Uterus (tissue), 4 donors: Measurements from ENCODE around the gene CCDC201. TPM values are rescaled to one million over a fixed set of nuclear protein-coding genes. Genes with fewer than 3 reads are reported as not detected.

ENCODE experiments used
- DNase-seq, 2 donors: peaks; one replicate each; pipeline ENCODE4 v3.0.0-alpha.2; 2019 to 2020
- H3K27ac ChIP-seq, 2 donors: fragments of 200-600 bp; sonication (generic); 1 replicate in 1 of 2; 2 replicates in 1 of 2; pipeline ENCODE4 v1.5.1; 2016 to 2018
- H3K27me3 ChIP-seq, 2 donors: fragments of 200-600 bp; sonication (generic); one replicate each; pipeline ENCODE4 v1.5.1; 2018 to 2019; ENCODE audit warnings: control low read depth in 1 of 2
- H3K36me3 ChIP-seq, 2 donors: fragments of 200-600 bp; sonication (generic); one replicate each; pipeline ENCODE4 v1.5.1; 2019; ENCODE audit warnings: control low read depth in 1 of 2
- H3K4me1 ChIP-seq, 2 donors: fragments of 200-600 bp; sonication (generic); one replicate each; pipeline ENCODE4 v1.5.1; 2018 to 2019; ENCODE audit warnings: control low read depth in 1 of 2
- H3K4me3 ChIP-seq, 2 donors: fragments of 200-600 bp; sonication (generic); 1 replicate in 1 of 2; 2 replicates in 1 of 2; pipeline ENCODE4 v1.5.1; 2018 to 2019; ENCODE audit warnings: mild to moderate bottlenecking in 1 of 2
- H3K9me3 ChIP-seq, 2 donors: fragments of 200-600 bp; sonication (generic); one replicate each; pipeline ENCODE4 v1.5.1; 2019; ENCODE audit warnings: control low read depth in 1 of 2
- CTCF ChIP-seq, 4 experiments: fragments of 200-600 bp in 2 of 4; fragments of 450-650 bp in 2 of 4; sonication (generic) in 2 of 4; IDR thresholded peaks; one replicate each; pipeline ENCODE4 v1.5.1; 2016 to 2019; ENCODE audit warnings: antibody characterized with exemption in 4 of 4, mild to moderate bottlenecking in 2 of 4, moderate library complexity in 1 of 4
- POLR2A ChIP-seq, 2 donors: fragments of 450-650 bp; IDR thresholded peaks; one replicate each; pipeline ENCODE4 v1.6.1; 2016; ENCODE audit warnings: antibody characterized with exemption in 2 of 2, mild to moderate bottlenecking in 1 of 2, moderate library complexity in 1 of 2
- intact Hi-C: fragments of 100-400 bp; cut with DNase I; formaldehyde crosslinking; loops from one replicate; pipeline ENCODE4 v1.15.1; 2023; ENCODE audit warnings: low total_unique reads
- total RNA-seq, 4 donors: library from RNA; depleted of rRNA in 3 of 4; stranded (reverse); fragments of >200 nt in 3 of 4; gene quantifications; one replicate each; pipeline versions ENCODE4 v1.1.0 to v1.2.4, GENCODE V29; 2014 to 2023
- donor health status: DM: yes; HTN: yes; CAD: no.

Gene CCDC201
- total RNA-seq, 4 donors from 2014 or later = 0.21 TPM; not detected in 3

GRCh38 chr7:45915606-45916005 is 42.7 kb upstream of the CCDC201 start:
- no peaks in the 10 kb centered on the region for H3K27me3 ChIP-seq
- intact Hi-C loops = loop anchor here (5.0 to 10.0 kb wide), 3 partner anchors 1187 to 1899 kb away; no protein-coding TSS in a partner anchor

GRCh38 chr7:45914911-45915310 is 42.0 kb upstream of the CCDC201 start:
- no peak for DNase-seq
- H3K9me3 ChIP-seq = no peaks in the 10 kb centered on the region
- peaks cover 0 to 4% of the 10 kb centered on the region in 2 donors for H3K4me1 ChIP-seq
- H3K27me3 ChIP-seq = no peaks in the 10 kb centered on the region
- no peak overlapping the region for H3K4me3 ChIP-seq
- H3K27ac ChIP-seq = no peak overlapping the region
- no peak for TF ChIP-seq POLR2A (IDR thresholded peaks at IDR 0.05)
- no peak for TF ChIP-seq CTCF (IDR thresholded peaks at IDR 0.05)
- no peaks in the 10 kb centered on the region for H3K36me3 ChIP-seq
- intact Hi-C loops = loop anchor here (5.0 to 10.0 kb wide), 3 partner anchors 1187 to 1900 kb away; no protein-coding TSS in a partner anchor

More at GRCh38 chr7:45915606-45916005, 42.7 kb upstream of the CCDC201 start:
- peaks cover 0 to 4% of the 10 kb centered on the region in 2 donors for H3K4me1 ChIP-seq
- no peak for DNase-seq
- H3K9me3 ChIP-seq = no peaks in the 10 kb centered on the region
- no peak overlapping the region for H3K4me3 ChIP-seq
- no peak for TF ChIP-seq CTCF (IDR thresholded peaks at IDR 0.05)
- TF ChIP-seq POLR2A (IDR thresholded peaks at IDR 0.05) = no peak
- no peak overlapping the region for H3K27ac ChIP-seq
- H3K36me3 ChIP-seq = no peaks in the 10 kb centered on the region

- H3K9me3 ChIP-seq = no peaks in the 10 kb centered on the region
- DNase-seq = no peak
- intact Hi-C loops = loop anchor here (10.0 kb wide), 2 partner anchors 1342 to 1902 kb away; no protein-coding TSS in a partner anchor
- no peak for TF ChIP-seq CTCF (IDR thresholded peaks at IDR 0.05)
- TF ChIP-seq POLR2A (IDR thresholded peaks at IDR 0.05) = no peak
- no peak overlapping the region for H3K27ac ChIP-seq
- H3K27me3 ChIP-seq = no peaks in the 10 kb centered on the region
- peaks cover 0 to 4% of the 10 kb centered on the region in 2 donors for H3K4me1 ChIP-seq
- no peaks in the 10 kb centered on the region for H3K36me3 ChIP-seq
- no peak overlapping the region for H3K4me3 ChIP-seq
These were observed 40.1 kb upstream of the CCDC201 start for GRCh38 chr7:45912972-45913371.

- Histone ChIP-seq H3K27ac (no peak overlapping the region), H3K9me3 (no peaks in the 10 kb centered on the region), H3K27me3 (no peaks in the 10 kb centered on the region), H3K4me1 (no peaks in the 10 kb centered on the region), H3K4me3 (no peak overlapping the region), H3K36me3 (no peaks in the 10 kb centered on the region)
- intact Hi-C loops = loop anchor here (10.0 kb wide), 2 partner anchors 1343 to 1903 kb away; no protein-coding TSS in a partner anchor
- no peak for DNase-seq
- TF ChIP-seq CTCF (IDR thresholded peaks at IDR 0.05) = no peak
- no peak for TF ChIP-seq POLR2A (IDR thresholded peaks at IDR 0.05)
These were observed 38.4 kb upstream of the CCDC201 start for GRCh38 chr7:45911311-45911710.

GRCh38 chr7:45910855-45911254 is 38.0 kb upstream of the CCDC201 start:
- DNase-seq = no peak
- Histone ChIP-seq H3K9me3 (no peaks in the 10 kb centered on the region), H3K36me3 (no peaks in the 10 kb centered on the region), H3K4me1 (no peaks in the 10 kb centered on the region), H3K27me3 (no peaks in the 10 kb centered on the region), H3K4me3 (no peak overlapping the region), H3K27ac (no peak overlapping the region)
- TF ChIP-seq CTCF (IDR thresholded peaks at IDR 0.05) (no peak), POLR2A (IDR thresholded peaks at IDR 0.05) (no peak)
- intact Hi-C loops = loop anchor here (10.0 kb wide), 2 partner anchors 1344 to 1904 kb away; no protein-coding TSS in a partner anchor
